ENCODE data around the gene TAL1.

Gene TAL1

GRCh38 chr1:47238935-47239592 is 7.0 kb upstream of the TAL1 start:
- TF ChIP-seq CTCF (conservative IDR thresholded peaks at IDR 0.05; ENCODE audit: low read depth): no peak
- ChIA-PET POLR2A (ENCODE audit: low non-redundant PET) (no interaction called here), CTCF (no interaction called here)
- no peak overlapping the region for H3K27ac ChIP-seq
- DNase-seq (ENCODE audit: low spot score): no peak

- DNase-seq (ENCODE audit: low spot score): no peak
- ChIA-PET POLR2A (ENCODE audit: low non-redundant PET) (no interaction called here), CTCF (no interaction called here)
- no peak for TF ChIP-seq CTCF (conservative IDR thresholded peaks at IDR 0.05; ENCODE audit: low read depth)
- no peak overlapping the region for H3K27ac ChIP-seq
Observed at GRCh38 chr1:47235806-47236205, 3.8 kb upstream of the TAL1 start.

GRCh38 chr1:47235241-47235681 is 3.2 kb upstream of the TAL1 start:
- POLR2A ChIA-PET (ENCODE audit: low non-redundant PET): no interaction called here
- no peak for DNase-seq (ENCODE audit: low spot score)
- no peak for TF ChIP-seq CTCF (conservative IDR thresholded peaks at IDR 0.05; ENCODE audit: low read depth)
- no peak overlapping the region for H3K27ac ChIP-seq
- CTCF ChIA-PET: interaction anchor here (1.2 kb wide), 1 partner anchor 12 kb away, joined by 3 read pairs; no protein-coding TSS in a partner anchor

- no peak for TF ChIP-seq CTCF (conservative IDR thresholded peaks at IDR 0.05; ENCODE audit: low read depth)
- H3K27ac ChIP-seq: no peak overlapping the region
- POLR2A ChIA-PET (ENCODE audit: low non-redundant PET): no interaction called here
- CTCF ChIA-PET: interaction anchor here (0.6 kb wide), 1 partner anchor 182 kb away, joined by 4 read pairs; no protein-coding TSS in a partner anchor
- no peak for DNase-seq (ENCODE audit: low spot score)
Observed at GRCh38 chr1:47233186-47233585, 1.2 kb upstream of the TAL1 start.

- no peak overlapping the region for H3K27ac ChIP-seq
- no peak for TF ChIP-seq CTCF (conservative IDR thresholded peaks at IDR 0.05; ENCODE audit: low read depth)
- ChIA-PET CTCF (no interaction called here), POLR2A (ENCODE audit: low non-redundant PET) (no interaction called here)
- DNase-seq (ENCODE audit: low spot score): no peak
Observed at GRCh38 chr1:47231301-47232186, 481 bp downstream of the TAL1 start.

GRCh38 chr1:47230692-47231300 is 1.2 kb downstream of the TAL1 start:
- ChIA-PET CTCF (no interaction called here), POLR2A (ENCODE audit: low non-redundant PET) (no interaction called here)
- DNase-seq (ENCODE audit: low spot score): no peak

More at GRCh38 chr1:47230692-47231300, 1.2 kb downstream of the TAL1 start:
- TF ChIP-seq CTCF (conservative IDR thresholded peaks at IDR 0.05; ENCODE audit: low read depth): no peak
- H3K27ac ChIP-seq: no peak overlapping the region

Measured in RWPE1 (cell line).